Stimulated activated CD4-positive, alpha-beta T cell treated with anti-CD3 and anti-CD28 coated beads, TNF-alpha, amount 100 ng/mL, for 4 hours (primary cell): ENCODE data around the gene U2SURP.
"Not testable (repeated sequence)": the region's sequence is repeated elsewhere in the genome, so short reads cannot be mapped to it uniquely, and the experiment has no call there.

ENCODE experiments used
- DNase-seq, 3 experiments: peaks; one replicate each; pipeline ENCODE4 v3.0.0-alpha.2; 2020; ENCODE audit warnings: low read depth in 3 of 3

U2SURP gene

GRCh38 chr3:143071776-143072175 lies 70.4 kb downstream of the U2SURP start:
- no peak for DNase-seq

GRCh38 chr3:143072298-143073020 lies 71.1 kb downstream of the U2SURP start:
- DNase-seq: not testable (repeated sequence)

- DNase-seq: not testable (repeated sequence)
These were observed 72.2 kb downstream of the U2SURP start for GRCh38 chr3:143073541-143073940.

GRCh38 chr3:143073983-143074382 lies 72.6 kb downstream of the U2SURP start:
- DNase-seq: not testable (repeated sequence)

- no peak for DNase-seq
These were observed 77.5 kb downstream of the U2SURP start for GRCh38 chr3:143078883-143079282.

- DNase-seq: no peak
These were observed 78.8 kb downstream of the U2SURP start for GRCh38 chr3:143080196-143080595.

GRCh38 chr3:143081365-143081764 lies 80.0 kb downstream of the U2SURP start:
- no peak for DNase-seq

GRCh38 chr3:143081844-143082778 lies 80.7 kb downstream of the U2SURP start:
- DNase-seq: no peak

- DNase-seq: no peak
These were observed 82.4 kb downstream of the U2SURP start for GRCh38 chr3:143083781-143084180.

- DNase-seq: no peak
These were observed 83.7 kb downstream of the U2SURP start for GRCh38 chr3:143084856-143085731.

GRCh38 chr3:143088835-143089234 lies 87.5 kb downstream of the U2SURP start:
- DNase-seq: no peak

GRCh38 chr3:143089965-143090364 lies 88.6 kb downstream of the U2SURP start:
- DNase-seq: no peak

GRCh38 chr3:143090486-143090885 lies 89.1 kb downstream of the U2SURP start:
- no peak for DNase-seq

- DNase-seq: no peak
These were observed 89.8 kb downstream of the U2SURP start for GRCh38 chr3:143090976-143091837.

- DNase-seq: no peak
These were observed 90.8 kb downstream of the U2SURP start for GRCh38 chr3:143092191-143092590.

GRCh38 chr3:143095813-143096212 lies 94.4 kb downstream of the U2SURP start:
- no peak for DNase-seq

- no peak for DNase-seq
These were observed 96.8 kb downstream of the U2SURP start for GRCh38 chr3:143098032-143098764.

- no peak for DNase-seq
These were observed 97.8 kb downstream of the U2SURP start for GRCh38 chr3:143099210-143099609.

GRCh38 chr3:143099690-143100089 lies 98.3 kb downstream of the U2SURP start:
- DNase-seq: no peak

- DNase-seq: no peak
These were observed 99.1 kb downstream of the U2SURP start for GRCh38 chr3:143100451-143100850.
